ENCODE measurements around the gene TEX261.

GRCh38 chr2:70942396-70943204 is 52.1 kb downstream of the TEX261 start:
- TF ChIP-seq SMC3 (IDR thresholded peaks at IDR 0.05; ENCODE audit: low read depth, low read length) (no peak), CTCF (IDR thresholded peaks at IDR 0.05) (no peak)
